Liver (tissue), 3 donors: ENCODE data around the gene TM9SF4.

Source experiments
- EGR1 ChIP-seq, 2 donors: IDR thresholded peaks; 2 replicates each; pipeline ENCODE4 v1.6.1; 2016 to 2018; ENCODE audit warnings: antibody characterized with exemption in 2 of 2, low read depth in 2 of 2
- GABPA ChIP-seq, 2 donors: IDR thresholded peaks in 1 of 2; conservative IDR thresholded peaks in 1 of 2; 2 replicates each; pipeline ENCODE4 v1.6.1; 2016; ENCODE audit warnings: antibody characterized with exemption in 2 of 2, mild to moderate bottlenecking in 1 of 2, moderate library complexity in 1 of 2
- JUND ChIP-seq, 2 donors: IDR thresholded peaks; 2 replicates each; pipeline ENCODE4 v1.6.1; 2016; ENCODE audit warnings: antibody characterized with exemption in 2 of 2
- RAD21 ChIP-seq, 2 donors: IDR thresholded peaks; 2 replicates each; pipeline ENCODE4 v1.6.1; 2016; ENCODE audit warnings: antibody characterized with exemption in 2 of 2, mild to moderate bottlenecking in 2 of 2
- RXRA ChIP-seq, 2 donors: IDR thresholded peaks; 2 replicates each; pipeline ENCODE4 v1.6.1; 2017 to 2018; ENCODE audit warnings: antibody characterized with exemption in 2 of 2, mild to moderate bottlenecking in 1 of 2
- SP1 ChIP-seq: IDR thresholded peaks from 2 replicates; pipeline ENCODE4 v1.6.1; 2018; ENCODE audit warnings: antibody characterized with exemption, mild to moderate bottlenecking
- TAF1 ChIP-seq: conservative IDR thresholded peaks from 2 replicates; pipeline ENCODE4 v1.6.1; 2016; ENCODE audit warnings: antibody characterized with exemption, mild to moderate bottlenecking
- TF ChIP-seq, protein P1 (sequence below): fragments of 150-350 bp; IDR thresholded peaks from 2 replicates; pipeline ENCODE4 v1.5.1; 2017; ENCODE audit warnings: improper control_type of control experiment, low read depth, low read length; ENCODE audit not compliant: missing input control
- TF ChIP-seq, protein P2 (sequence below): IDR thresholded peaks from 2 replicates; pipeline ENCODE4 v1.6.1; 2016; ENCODE audit warnings: antibody characterized with exemption
- TF ChIP-seq, protein P3 (sequence below): IDR thresholded peaks from 2 replicates; pipeline ENCODE4 v1.6.1; 2016; ENCODE audit warnings: antibody characterized with exemption
- TF ChIP-seq, protein P4 (sequence below): IDR thresholded peaks from 2 replicates; pipeline ENCODE4 v1.6.1; 2016; ENCODE audit warnings: antibody characterized with exemption, mild to moderate bottlenecking
- donor health status: healthy.
- donor health status: healthy.

DNA sequence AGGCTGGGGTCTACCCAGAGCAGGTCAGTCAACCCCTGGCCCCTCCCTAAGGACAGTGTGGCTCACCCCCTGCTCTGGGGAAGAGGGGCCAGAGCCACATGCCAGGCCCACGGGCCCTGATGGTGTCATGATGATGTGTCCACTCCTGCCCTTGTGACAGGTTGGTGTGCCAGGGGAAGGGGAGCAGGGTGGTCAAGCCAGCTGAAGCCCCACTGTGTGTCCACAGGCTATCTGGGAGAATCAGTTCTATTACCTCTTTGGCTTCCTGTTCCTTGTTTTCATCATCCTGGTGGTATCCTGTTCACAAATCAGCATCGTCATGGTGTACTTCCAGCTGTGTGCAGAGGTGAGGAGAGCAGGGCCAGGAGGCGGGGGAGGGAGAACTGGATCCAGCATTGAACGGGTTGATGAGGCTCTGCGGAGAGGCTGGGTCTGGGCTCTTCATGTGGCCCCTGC is 50.3 kb downstream of the TM9SF4 start:
- TF ChIP-seq TAF1 (no peak), GABPA (IDR thresholded peaks at IDR 0.05 in 1 of 2, conservative IDR thresholded peaks at IDR 0.05 in 1 of 2) (no peak), RXRA (IDR thresholded peaks at IDR 0.05) (no peak), SP1 (no peak), JUND (IDR thresholded peaks at IDR 0.05) (no peak), RAD21 (IDR thresholded peaks at IDR 0.05) (no peak), EGR1 (IDR thresholded peaks at IDR 0.05; ENCODE audit: low read depth in 2 of 2) (no peak)
- TF ChIP-seq, protein P1, sequence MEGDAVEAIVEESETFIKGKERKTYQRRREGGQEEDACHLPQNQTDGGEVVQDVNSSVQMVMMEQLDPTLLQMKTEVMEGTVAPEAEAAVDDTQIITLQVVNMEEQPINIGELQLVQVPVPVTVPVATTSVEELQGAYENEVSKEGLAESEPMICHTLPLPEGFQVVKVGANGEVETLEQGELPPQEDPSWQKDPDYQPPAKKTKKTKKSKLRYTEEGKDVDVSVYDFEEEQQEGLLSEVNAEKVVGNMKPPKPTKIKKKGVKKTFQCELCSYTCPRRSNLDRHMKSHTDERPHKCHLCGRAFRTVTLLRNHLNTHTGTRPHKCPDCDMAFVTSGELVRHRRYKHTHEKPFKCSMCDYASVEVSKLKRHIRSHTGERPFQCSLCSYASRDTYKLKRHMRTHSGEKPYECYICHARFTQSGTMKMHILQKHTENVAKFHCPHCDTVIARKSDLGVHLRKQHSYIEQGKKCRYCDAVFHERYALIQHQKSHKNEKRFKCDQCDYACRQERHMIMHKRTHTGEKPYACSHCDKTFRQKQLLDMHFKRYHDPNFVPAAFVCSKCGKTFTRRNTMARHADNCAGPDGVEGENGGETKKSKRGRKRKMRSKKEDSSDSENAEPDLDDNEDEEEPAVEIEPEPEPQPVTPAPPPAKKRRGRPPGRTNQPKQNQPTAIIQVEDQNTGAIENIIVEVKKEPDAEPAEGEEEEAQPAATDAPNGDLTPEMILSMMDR = no peak
- TF ChIP-seq, protein P2, sequence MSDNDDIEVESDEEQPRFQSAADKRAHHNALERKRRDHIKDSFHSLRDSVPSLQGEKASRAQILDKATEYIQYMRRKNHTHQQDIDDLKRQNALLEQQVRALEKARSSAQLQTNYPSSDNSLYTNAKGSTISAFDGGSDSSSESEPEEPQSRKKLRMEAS = no peak
- TF ChIP-seq, protein P3, sequence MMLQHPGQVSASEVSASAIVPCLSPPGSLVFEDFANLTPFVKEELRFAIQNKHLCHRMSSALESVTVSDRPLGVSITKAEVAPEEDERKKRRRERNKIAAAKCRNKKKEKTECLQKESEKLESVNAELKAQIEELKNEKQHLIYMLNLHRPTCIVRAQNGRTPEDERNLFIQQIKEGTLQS = no peak
- TF ChIP-seq, protein P4, sequence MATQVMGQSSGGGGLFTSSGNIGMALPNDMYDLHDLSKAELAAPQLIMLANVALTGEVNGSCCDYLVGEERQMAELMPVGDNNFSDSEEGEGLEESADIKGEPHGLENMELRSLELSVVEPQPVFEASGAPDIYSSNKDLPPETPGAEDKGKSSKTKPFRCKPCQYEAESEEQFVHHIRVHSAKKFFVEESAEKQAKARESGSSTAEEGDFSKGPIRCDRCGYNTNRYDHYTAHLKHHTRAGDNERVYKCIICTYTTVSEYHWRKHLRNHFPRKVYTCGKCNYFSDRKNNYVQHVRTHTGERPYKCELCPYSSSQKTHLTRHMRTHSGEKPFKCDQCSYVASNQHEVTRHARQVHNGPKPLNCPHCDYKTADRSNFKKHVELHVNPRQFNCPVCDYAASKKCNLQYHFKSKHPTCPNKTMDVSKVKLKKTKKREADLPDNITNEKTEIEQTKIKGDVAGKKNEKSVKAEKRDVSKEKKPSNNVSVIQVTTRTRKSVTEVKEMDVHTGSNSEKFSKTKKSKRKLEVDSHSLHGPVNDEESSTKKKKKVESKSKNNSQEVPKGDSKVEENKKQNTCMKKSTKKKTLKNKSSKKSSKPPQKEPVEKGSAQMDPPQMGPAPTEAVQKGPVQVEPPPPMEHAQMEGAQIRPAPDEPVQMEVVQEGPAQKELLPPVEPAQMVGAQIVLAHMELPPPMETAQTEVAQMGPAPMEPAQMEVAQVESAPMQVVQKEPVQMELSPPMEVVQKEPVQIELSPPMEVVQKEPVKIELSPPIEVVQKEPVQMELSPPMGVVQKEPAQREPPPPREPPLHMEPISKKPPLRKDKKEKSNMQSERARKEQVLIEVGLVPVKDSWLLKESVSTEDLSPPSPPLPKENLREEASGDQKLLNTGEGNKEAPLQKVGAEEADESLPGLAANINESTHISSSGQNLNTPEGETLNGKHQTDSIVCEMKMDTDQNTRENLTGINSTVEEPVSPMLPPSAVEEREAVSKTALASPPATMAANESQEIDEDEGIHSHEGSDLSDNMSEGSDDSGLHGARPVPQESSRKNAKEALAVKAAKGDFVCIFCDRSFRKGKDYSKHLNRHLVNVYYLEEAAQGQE = no peak
